Endothelial cell of umbilical vein (primary cell): Measurements from ENCODE around the gene PAAF1. TPM values are rescaled to one million over a fixed set of nuclear protein-coding genes. Genes with fewer than 3 reads are reported as not detected.

Experiments used
- BruUV-seq: library from RNA; stranded (reverse); fragments of 400-500 nt; replicated peaks from 2 replicates; lab custom pipeline; 2021; lab: Mats Ljungman, UMichigan
- CTCF ChIA-PET: fragments of 300-600, 350-600 bp; sonication (Branson Sonifier 250); formaldehyde crosslinking; loops from one replicate; lab custom pipeline; 2021; ENCODE audit warnings: antibody characterized with exemption, inconsistent platforms; lab: Charles Lee
- POLR2A ChIA-PET: fragments of 300-600, 350-600 bp; sonication (Branson Sonifier 250); formaldehyde crosslinking; loops from one replicate; lab custom pipeline; 2021; ENCODE audit warnings: antibody characterized with exemption, inconsistent platforms; lab: Charles Lee
- DNase-seq: peaks from one replicate; pipeline ENCODE4 v3.0.0-alpha.2; 2011; ENCODE audit warnings: low read depth, low spot score
- FAIRE-seq: peaks from 2 replicates; lab custom pipeline; 2011; peaks lifted over from hg19 to GRCh38; lab: Jason Lieb, UNC
- H2AFZ ChIP-seq: 2 replicates; pipeline ENCODE4 v1.6.0; 2012; ENCODE audit warnings: low read depth, low read length, control low read depth, inconsistent platforms
- H3K27ac ChIP-seq: 2 replicates; pipeline ENCODE4 v1.5.1; 2011; ENCODE audit warnings: low read depth, mild to moderate bottlenecking, control low read depth, low read length, moderate library complexity; ENCODE audit not compliant: insufficient read depth
- H3K27me3 ChIP-seq, 2 experiments: 2 replicates each; pipeline versions ENCODE4 v1.6.0 to v1.6.1; 2011; ENCODE audit warnings: low read length in 2 of 2, mixed read lengths in 1 of 2; ENCODE audit not compliant: control insufficient read depth in 2 of 2, insufficient read depth in 2 of 2
- H3K36me3 ChIP-seq, 2 experiments: 2 replicates in 1 of 2; 3 replicates in 1 of 2; pipeline ENCODE4 v1.5.1; 2011; ENCODE audit warnings: low read length in 2 of 2, mild to moderate bottlenecking in 1 of 2, moderate library complexity in 1 of 2; ENCODE audit not compliant: control insufficient read depth in 2 of 2, insufficient read depth in 2 of 2; ENCODE audit errors: extremely low read depth in 1 of 2
- H3K4me1 ChIP-seq: 3 replicates; pipeline ENCODE4 v1.5.1; 2011; ENCODE audit warnings: mild to moderate bottlenecking, low read length; ENCODE audit not compliant: control insufficient read depth, insufficient read depth; ENCODE audit errors: extremely low read depth
- H3K4me2 ChIP-seq: 2 replicates; pipeline ENCODE4 v1.6.1; 2011; ENCODE audit warnings: low read length, control low read depth, mixed read lengths; ENCODE audit not compliant: insufficient read depth
- H3K4me3 ChIP-seq, 3 experiments: fragments of 200-600 bp in 1 of 3; sonication (generic), shearing (Covaris generic) in 1 of 3; replicated peaks in 1 of 3; 2 replicates each; pipeline ENCODE4 v1.5.1; 2011 to 2016; ENCODE audit warnings: control low read depth in 3 of 3, low read length in 3 of 3, mild to moderate bottlenecking in 2 of 3, inconsistent platforms in 1 of 3, low read depth in 1 of 3, moderate library complexity in 1 of 3; ENCODE audit not compliant: insufficient read depth in 1 of 3
- H3K79me2 ChIP-seq: 2 replicates; pipeline ENCODE4 v1.6.0; 2012; ENCODE audit warnings: low read length, inconsistent platforms; ENCODE audit not compliant: control insufficient read depth, insufficient read depth
- H3K9ac ChIP-seq: replicated peaks from 2 replicates; pipeline ENCODE3; 2011; ENCODE audit warnings: low read length, control low read depth; ENCODE audit not compliant: insufficient read depth; ENCODE audit errors: extremely low read depth
- H3K9me1 ChIP-seq: replicated peaks from 3 replicates; pipeline ENCODE4 v1.6.0; 2011; ENCODE audit warnings: mild to moderate bottlenecking, low read length; ENCODE audit not compliant: control insufficient read depth, insufficient read depth; ENCODE audit errors: extremely low read depth
- H3K9me3 ChIP-seq: replicated peaks from 2 replicates; pipeline ENCODE4 v1.5.1; 2012; ENCODE audit warnings: low read length, inconsistent platforms; ENCODE audit not compliant: control insufficient read depth, insufficient read depth
- H4K20me1 ChIP-seq: replicated peaks from 2 replicates; pipeline ENCODE3; 2011; ENCODE audit warnings: mild to moderate bottlenecking, low read length; ENCODE audit not compliant: control insufficient read depth, insufficient read depth; ENCODE audit errors: extremely low read depth
- EZH2 ChIP-seq: IDR thresholded peaks from 2 replicates; pipeline ENCODE4 v1.6.1; 2012; ENCODE audit warnings: borderline replicate concordance, low read depth, mild to moderate bottlenecking, moderate library complexity, low read length, inconsistent platforms; ENCODE audit not compliant: severe bottlenecking
- FOS ChIP-seq: IDR thresholded peaks from 2 replicates; pipeline ENCODE4 v1.6.1; 2011; ENCODE audit warnings: mild to moderate bottlenecking, low read length, moderate library complexity, borderline replicate concordance; ENCODE audit not compliant: insufficient read depth
- GATA2 ChIP-seq: IDR thresholded peaks from 2 replicates; pipeline ENCODE4 v1.7.0; 2011; ENCODE audit warnings: low read depth, mild to moderate bottlenecking, moderate library complexity, mixed read lengths, low read length; ENCODE audit not compliant: insufficient read length, insufficient read depth
- JUN ChIP-seq: IDR thresholded peaks from 2 replicates; pipeline ENCODE4 v1.6.1; 2011; ENCODE audit warnings: borderline replicate concordance, low read depth; ENCODE audit not compliant: insufficient read length, insufficient read depth
- MYC ChIP-seq: IDR thresholded peaks from one replicate; pipeline ENCODE4 v1.6.1; 2011; ENCODE audit warnings: mild to moderate bottlenecking, low read depth, low read length
- POLR2A ChIP-seq: IDR thresholded peaks from 2 replicates; pipeline ENCODE4 v1.6.1; 2012; ENCODE audit warnings: low read depth, mild to moderate bottlenecking, control low read depth, low read length
- POLR2AphosphoS5 ChIP-seq: IDR thresholded peaks from 2 replicates; pipeline ENCODE4 v1.6.1; 2012; ENCODE audit warnings: low read depth, mild to moderate bottlenecking, control low read depth, low read length, moderate library complexity; ENCODE audit not compliant: insufficient read depth
- dilution Hi-C: fragments of 300-500 bp; cut with MboI; formaldehyde crosslinking; loops from one replicate; pipeline ENCODE4 v1.15.0; 2019; ENCODE audit warnings: low sequenced_read_pairs; ENCODE audit not compliant: extremely low pct_ligation_motif_present
- intact Hi-C: fragments of 100-400 bp; cut with micrococcal nuclease; formaldehyde crosslinking; loops from one replicate; pipeline ENCODE4 v1.10.0; 2022
- polyA plus RNA-seq, 4 experiments: library from polyadenylated mRNA; depleted of rRNA in 3 of 4; stranded (reverse) in 3 of 4; unstranded in 1 of 4; fragments of >200 nt; gene quantifications; 2 replicates each; pipeline versions ENCODE4 v1.2.1 to v1.2.3, GENCODE V29; 2011 to 2012; ENCODE audit warnings: missing spikeins in 1 of 4
- total RNA-seq: library from RNA; stranded (reverse); gene quantifications from 2 replicates; pipeline ENCODE4 v1.2.3, GENCODE V29; 2021
- TF ChIP-seq, protein P1 (sequence below): IDR thresholded peaks from 2 replicates; pipeline ENCODE4 v1.6.1; 2011; ENCODE audit not compliant: insufficient read depth, insufficient read length
- TF ChIP-seq, protein P2 (sequence below), 2 donors: IDR thresholded peaks; 1 replicate in 1 of 2; 2 replicates in 1 of 2; pipeline ENCODE4 v1.5.1; 2011; ENCODE audit warnings: low read length in 2 of 2, mild to moderate bottlenecking in 2 of 2, moderate library complexity in 2 of 2, control low read depth in 1 of 2, inconsistent platforms in 1 of 2, low read depth in 1 of 2; ENCODE audit not compliant: insufficient read depth in 1 of 2; ENCODE audit errors: extremely low read depth in 1 of 2

Gene PAAF1
- total and polyA plus RNA-seq, 2 donors (not counting 3 experiments of a cell fraction or from before 2014, with no cell fraction given), result 9.8 to 16.1 TPM

DNA sequence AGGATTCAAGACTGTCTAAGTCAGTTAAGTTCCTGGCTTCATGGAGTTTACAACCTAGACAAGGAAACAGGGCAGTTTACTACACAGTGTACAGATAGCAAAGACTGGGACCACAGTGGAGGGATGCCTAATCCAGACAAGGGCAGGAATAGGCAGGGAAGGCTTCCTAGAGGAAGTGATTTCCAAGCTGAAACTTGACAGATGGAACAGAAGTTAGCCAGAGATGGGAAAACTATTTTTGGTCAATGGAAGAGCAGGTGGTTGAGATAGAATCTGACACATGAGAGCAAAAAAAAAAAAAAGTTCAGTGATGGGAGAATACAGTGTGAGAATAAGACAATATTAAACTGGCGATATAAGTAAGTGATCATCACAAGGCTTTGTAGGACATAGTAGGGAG lies 1.4 kb upstream of the PAAF1 start:
- Histone ChIP-seq H3K27me3 (no peaks in the 10 kb centered on the region), H3K9me1 (no peaks in the 10 kb centered on the region), H4K20me1 (no peaks in the 10 kb centered on the region), H3K27ac (no peak overlapping the region), H3K4me1 (peaks cover 16% of the 10 kb centered on the region), H3K36me3 (peaks cover 6 to 9% of the 10 kb centered on the region in 2 experiments), H3K9me3 (no peaks in the 10 kb centered on the region), H3K4me2 (peak overlapping the region; percentile 92), H3K4me3 (peak overlapping the region in 1 of 3 experiments; percentile 93), H3K9ac (peak overlapping the region; percentile 88), H3K79me2 (peaks cover 35% of the 10 kb centered on the region), H2AFZ (no peak overlapping the region)
- DNase-seq (no peak), FAIRE-seq (no peak)
- ChIA-PET CTCF (no interaction called here), POLR2A (no interaction called here)
- intact Hi-C loops, result loop anchor here (5.0 kb wide), 1 partner anchor 113 kb away; the partner anchor contains the start of gene RAB6A
- TF ChIP-seq EZH2, result no peak
- no peak for TF ChIP-seq POLR2A
- TF ChIP-seq, protein P1, sequence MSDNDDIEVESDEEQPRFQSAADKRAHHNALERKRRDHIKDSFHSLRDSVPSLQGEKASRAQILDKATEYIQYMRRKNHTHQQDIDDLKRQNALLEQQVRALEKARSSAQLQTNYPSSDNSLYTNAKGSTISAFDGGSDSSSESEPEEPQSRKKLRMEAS, result no peak
- TF ChIP-seq MYC, result no peak
- no peak for TF ChIP-seq GATA2
- TF ChIP-seq, protein P2, sequence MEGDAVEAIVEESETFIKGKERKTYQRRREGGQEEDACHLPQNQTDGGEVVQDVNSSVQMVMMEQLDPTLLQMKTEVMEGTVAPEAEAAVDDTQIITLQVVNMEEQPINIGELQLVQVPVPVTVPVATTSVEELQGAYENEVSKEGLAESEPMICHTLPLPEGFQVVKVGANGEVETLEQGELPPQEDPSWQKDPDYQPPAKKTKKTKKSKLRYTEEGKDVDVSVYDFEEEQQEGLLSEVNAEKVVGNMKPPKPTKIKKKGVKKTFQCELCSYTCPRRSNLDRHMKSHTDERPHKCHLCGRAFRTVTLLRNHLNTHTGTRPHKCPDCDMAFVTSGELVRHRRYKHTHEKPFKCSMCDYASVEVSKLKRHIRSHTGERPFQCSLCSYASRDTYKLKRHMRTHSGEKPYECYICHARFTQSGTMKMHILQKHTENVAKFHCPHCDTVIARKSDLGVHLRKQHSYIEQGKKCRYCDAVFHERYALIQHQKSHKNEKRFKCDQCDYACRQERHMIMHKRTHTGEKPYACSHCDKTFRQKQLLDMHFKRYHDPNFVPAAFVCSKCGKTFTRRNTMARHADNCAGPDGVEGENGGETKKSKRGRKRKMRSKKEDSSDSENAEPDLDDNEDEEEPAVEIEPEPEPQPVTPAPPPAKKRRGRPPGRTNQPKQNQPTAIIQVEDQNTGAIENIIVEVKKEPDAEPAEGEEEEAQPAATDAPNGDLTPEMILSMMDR (IDR thresholded peaks at IDR 0.05; ENCODE audit: extremely low read depth in 1 of 2, insufficient read depth in 1 of 2, low read depth in 1 of 2, low read length in 2 of 2), result no peak
- TF ChIP-seq FOS, result no peak
- no peak for TF ChIP-seq POLR2AphosphoS5
- no peak for TF ChIP-seq JUN
- BruUV-seq, result no TSS peak
- dilution Hi-C loops, result no loop called here
